ENCODE measurements around the gene UBE2V1. TPM values are rescaled to one million over a fixed set of nuclear protein-coding genes. Genes with fewer than 3 reads are reported as not detected.

Gene UBE2V1
- total RNA-seq, 1 donor from 2014 or later: 117 TPM

DNA sequence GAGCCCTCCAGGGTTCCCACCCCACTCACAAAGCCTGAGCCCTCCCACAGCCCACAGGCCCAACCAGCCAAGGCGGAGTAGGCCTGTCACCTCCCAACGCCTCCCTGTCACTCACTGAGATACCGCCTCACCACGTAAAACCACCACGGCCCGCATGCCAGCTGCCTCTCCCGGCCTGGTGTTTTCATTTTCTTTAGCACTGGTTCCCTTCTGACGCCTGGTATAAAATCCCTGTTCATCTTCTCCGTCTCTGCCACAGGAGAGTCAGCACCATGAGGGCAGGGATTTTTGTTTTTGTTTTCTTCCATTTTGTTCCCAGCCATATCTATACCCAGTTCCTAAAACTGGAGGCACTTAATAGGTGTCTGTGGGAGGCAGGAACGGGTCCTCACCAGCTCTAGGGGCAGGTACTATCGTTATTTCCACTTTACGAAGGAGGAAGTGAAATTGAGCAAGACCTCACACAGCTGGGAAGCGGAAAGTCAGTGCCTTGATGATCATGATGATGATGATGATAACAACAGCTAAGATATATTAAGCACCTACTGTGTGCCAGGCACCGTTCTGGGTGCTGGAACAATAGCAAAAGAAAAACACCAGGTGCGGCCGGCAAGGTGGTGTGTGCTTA, 71.6 kb downstream of the UBE2V1 start:
- no peak for TF ChIP-seq CTCF (conservative IDR thresholded peaks at IDR 0.05)
- Mint-ChIP-seq H3K27me3 (no peaks in the 10 kb centered on the region), H3K4me1 (ENCODE audit: unreplicated experiment) (peaks cover 24% of the 10 kb centered on the region), H3K4me3 (no peak overlapping the region), H3K36me3 (no peaks in the 10 kb centered on the region), H3K9me3 (no peaks in the 10 kb centered on the region), H3K27ac (peak overlapping the region; percentile 7)
- no peak for DNase-seq (ENCODE audit: extremely low spot score, unreplicated experiment)

DNA sequence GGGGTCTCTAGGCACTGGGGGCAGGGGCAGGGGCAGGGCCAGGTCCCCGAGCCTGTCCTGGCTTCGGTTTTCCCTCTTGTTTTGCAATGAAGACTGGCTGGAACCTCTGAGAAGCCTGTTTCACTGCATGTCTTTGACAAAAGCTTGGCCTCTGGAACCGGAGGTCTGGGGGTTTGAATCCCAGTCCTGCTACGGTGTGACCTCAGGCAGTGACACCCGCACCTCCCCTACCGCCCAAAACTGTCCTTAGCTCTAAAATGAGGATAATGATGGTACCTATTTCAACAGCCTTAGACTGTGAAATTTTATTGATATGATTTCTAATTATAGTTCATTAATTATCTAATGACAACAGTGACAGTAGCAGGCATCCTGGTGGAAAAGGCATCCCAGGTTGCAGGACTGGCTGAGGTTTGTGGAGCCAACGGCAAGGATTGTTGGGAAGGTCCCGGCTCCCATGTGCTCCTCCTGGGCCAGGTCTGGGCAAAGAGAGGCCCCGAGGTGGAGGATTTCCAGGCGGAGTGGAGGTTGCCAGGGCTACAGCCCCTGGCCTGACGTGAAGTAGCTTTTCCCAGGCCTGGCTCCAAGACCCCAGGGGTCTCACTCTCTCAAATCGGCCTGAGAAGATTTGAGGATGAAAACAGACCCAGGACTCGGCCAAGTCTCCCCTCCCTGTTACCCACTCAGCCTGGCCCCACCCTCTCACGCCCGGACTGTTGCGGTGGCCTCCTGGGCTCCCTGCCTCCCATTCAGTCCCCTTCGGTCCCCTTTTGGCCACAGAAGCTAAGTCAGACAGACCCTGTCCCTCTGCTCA, 72.3 kb downstream of the UBE2V1 start:
- Mint-ChIP-seq H3K27ac (peak overlapping the region; percentile 7), H3K4me1 (ENCODE audit: unreplicated experiment) (peaks cover 24% of the 10 kb centered on the region), H3K9me3 (no peaks in the 10 kb centered on the region), H3K4me3 (no peak overlapping the region), H3K36me3 (no peaks in the 10 kb centered on the region), H3K27me3 (no peaks in the 10 kb centered on the region)
- TF ChIP-seq CTCF (conservative IDR thresholded peaks at IDR 0.05): no peak
- DNase-seq (ENCODE audit: extremely low spot score, unreplicated experiment): no peak

- H3K27me3 Mint-ChIP-seq: no peaks in the 10 kb centered on the region
- H3K27ac Mint-ChIP-seq: no peak overlapping the region
- H3K4me3 Mint-ChIP-seq: no peak overlapping the region
- H3K9me3 Mint-ChIP-seq: no peaks in the 10 kb centered on the region
- no peaks in the 10 kb centered on the region for H3K36me3 Mint-ChIP-seq
- TF ChIP-seq CTCF (conservative IDR thresholded peaks at IDR 0.05): no peak
- DNase-seq (ENCODE audit: extremely low spot score, unreplicated experiment): no peak
- H3K4me1 Mint-ChIP-seq (ENCODE audit: unreplicated experiment): peaks cover 24% of the 10 kb centered on the region
Observed at GRCh38 chr20:50039706-50040431, 73.1 kb downstream of the UBE2V1 start.

- peak overlapping the region; percentile 31 for H3K27ac Mint-ChIP-seq
- no peak overlapping the region for H3K4me3 Mint-ChIP-seq
- DNase-seq (ENCODE audit: extremely low spot score, unreplicated experiment): no peak
- H3K27me3 Mint-ChIP-seq: no peaks in the 10 kb centered on the region
- H3K4me1 Mint-ChIP-seq (ENCODE audit: unreplicated experiment): peaks cover 28% of the 10 kb centered on the region
- H3K9me3 Mint-ChIP-seq: no peaks in the 10 kb centered on the region
- H3K36me3 Mint-ChIP-seq: no peaks in the 10 kb centered on the region
- no peak for TF ChIP-seq CTCF (conservative IDR thresholded peaks at IDR 0.05)
Observed at GRCh38 chr20:50038574-50038991, 74.4 kb downstream of the UBE2V1 start.

DNA sequence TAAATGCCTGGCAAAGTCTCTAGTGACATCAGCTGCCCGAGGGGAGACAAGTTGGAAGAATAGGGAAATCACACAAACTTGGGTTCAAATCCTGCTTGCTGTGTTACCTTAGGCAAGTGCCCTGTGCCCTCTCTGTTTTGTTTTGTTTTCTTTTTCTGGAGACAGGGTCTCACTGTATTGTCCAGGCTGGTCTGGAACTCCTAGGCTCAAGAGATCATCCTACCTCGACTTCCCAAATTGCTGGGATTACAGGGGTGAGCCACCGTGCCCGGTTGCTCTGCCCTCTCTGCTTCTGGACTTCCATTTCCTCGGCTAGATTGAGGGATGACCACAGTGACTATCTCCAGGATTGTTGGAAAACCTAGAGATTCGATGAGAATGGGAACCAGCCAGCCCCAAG, 74.8 kb downstream of the UBE2V1 start:
- Mint-ChIP-seq H3K4me1 (ENCODE audit: unreplicated experiment) (peaks cover 28% of the 10 kb centered on the region), H3K36me3 (no peaks in the 10 kb centered on the region), H3K9me3 (no peaks in the 10 kb centered on the region), H3K4me3 (no peak overlapping the region), H3K27me3 (no peaks in the 10 kb centered on the region), H3K27ac (no peak overlapping the region)
- TF ChIP-seq CTCF (conservative IDR thresholded peaks at IDR 0.05): no peak
- DNase-seq (ENCODE audit: extremely low spot score, unreplicated experiment): no peak

All from type B pancreatic cell (in vitro differentiated cells).